Cardiac septum (tissue), 1 donor: Measurements from ENCODE around the gene B4GALNT2. TPM values are rescaled to one million over a fixed set of nuclear protein-coding genes. Genes with fewer than 3 reads are reported as not detected.

Source experiments
- DNase-seq: peaks from one replicate; pipeline ENCODE4 v3.0.0-alpha.2; 2020; ENCODE audit warnings: low spot score
- intact Hi-C: fragments of 100-400 bp; cut with DNase I; formaldehyde crosslinking; loops from one replicate; pipeline ENCODE4 v1.14.0; 2022
- total RNA-seq: library from RNA; stranded (reverse); fragmentation: NEBNext Ultra II Directional; extraction: Animal tissue kit (Norgen Biotek cat#: 25700); gene quantifications from one replicate; pipeline ENCODE4 v1.2.1, GENCODE V29; 2021
- donor health status: DM: no; HTN: no; CAD: no.

B4GALNT2 gene
- total RNA-seq, 1 donor from 2014 or later = 0.03 TPM

GRCh38 chr17:49224198-49224996 lies 91.8 kb downstream of the B4GALNT2 start:
- intact Hi-C loops = loop anchor here (5.0 kb wide), 1 partner anchor 42 kb away; no protein-coding TSS in a partner anchor
- DNase-seq = no peak

GRCh38 chr17:49224997-49225337 lies 92.4 kb downstream of the B4GALNT2 start:
- intact Hi-C loops = loop anchor here (5.0 kb wide), 2 partner anchors 37 to 43 kb away; no protein-coding TSS in a partner anchor

GRCh38 chr17:49225554-49226236 lies 93.1 kb downstream of the B4GALNT2 start:
- DNase-seq = no peak
- intact Hi-C loops = loop anchor here (2.0 to 5.0 kb wide), 2 partner anchors 37 to 63 kb away; no protein-coding TSS in a partner anchor

More at GRCh38 chr17:49224997-49225337, 92.4 kb downstream of the B4GALNT2 start:
- DNase-seq = no peak

Other genes starting within 250 kb of the B4GALNT2 start
- 283 TPM for gene ATP5MC1, start 240.0 kb upstream of the B4GALNT2 start, total RNA-seq
- gene UBE2Z, start 224.4 kb upstream of the B4GALNT2 start, total RNA-seq = 46.1 TPM
- 76.1 TPM for gene SNF8, start 187.9 kb upstream of the B4GALNT2 start, total RNA-seq
- not detected for gene GIP, start 164.2 kb upstream of the B4GALNT2 start, total RNA-seq
- gene IGF2BP1, start 135.4 kb upstream of the B4GALNT2 start, total RNA-seq = not detected
- 1.2 TPM for gene GNGT2, start 77.8 kb downstream of the B4GALNT2 start, total RNA-seq
- gene ABI3, start 77.9 kb downstream of the B4GALNT2 start, total RNA-seq = 6.0 TPM
- 3.8 TPM for gene PHOSPHO1, start 98.0 kb downstream of the B4GALNT2 start, total RNA-seq
- gene ZNF652, start 229.5 kb downstream of the B4GALNT2 start, total RNA-seq = 22.3 TPM